Jurkat, Clone E6-1 (cell line): ENCODE measurements around the gene GABBR1.

Experiments used
- DNase-seq: peaks from one replicate; pipeline ENCODE4 v3.0.0-alpha.2; 2011; ENCODE audit warnings: low read depth, low spot score
- H3K4me3 ChIP-seq: 2 replicates; pipeline ENCODE4 v1.5.1; 2011; ENCODE audit warnings: mild to moderate bottlenecking, low read length, control low read depth, moderate library complexity

The GABBR1 gene

DNA sequence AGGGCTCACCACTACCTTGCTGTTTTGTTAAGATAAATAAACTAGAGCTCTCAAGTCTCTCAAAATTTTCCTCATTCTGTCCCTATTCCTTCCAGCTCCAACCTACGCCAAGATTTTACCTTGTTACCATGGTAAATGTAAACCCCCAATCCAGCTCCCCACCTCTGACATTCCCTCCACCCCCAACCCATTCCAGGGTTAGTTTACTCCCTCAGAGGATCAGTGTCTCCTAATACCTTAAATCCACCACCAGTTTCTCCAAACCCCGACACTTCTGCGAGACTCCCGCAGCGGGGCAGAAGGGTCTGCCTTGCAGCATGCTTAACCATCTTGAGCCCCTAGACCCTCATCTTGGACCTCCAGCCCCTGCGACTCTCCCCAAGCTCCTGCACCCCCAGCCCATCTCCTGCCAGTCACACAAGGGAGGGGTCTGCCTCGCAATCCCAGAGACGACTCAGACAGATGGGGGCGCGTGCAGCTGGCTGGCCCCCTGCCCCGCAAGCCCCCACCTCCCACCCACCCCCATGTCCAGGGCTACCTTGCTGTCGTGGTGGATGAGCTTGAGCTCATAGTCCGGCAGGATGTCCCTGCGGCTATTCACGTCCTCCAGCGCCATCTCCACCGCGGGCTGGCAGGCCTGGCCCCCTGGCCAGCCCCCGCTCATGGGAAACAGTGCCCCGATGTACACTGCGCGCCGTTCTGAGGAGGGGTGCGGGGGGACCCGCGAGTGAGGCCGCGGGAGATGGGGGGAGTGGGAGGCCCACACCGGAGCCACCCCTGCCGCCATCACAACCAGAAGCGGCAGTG lies 5.8 kb downstream of the GABBR1 start:
- peak overlapping the region; percentile 41 for H3K4me3 ChIP-seq
- DNase-seq: no peak

DNA sequence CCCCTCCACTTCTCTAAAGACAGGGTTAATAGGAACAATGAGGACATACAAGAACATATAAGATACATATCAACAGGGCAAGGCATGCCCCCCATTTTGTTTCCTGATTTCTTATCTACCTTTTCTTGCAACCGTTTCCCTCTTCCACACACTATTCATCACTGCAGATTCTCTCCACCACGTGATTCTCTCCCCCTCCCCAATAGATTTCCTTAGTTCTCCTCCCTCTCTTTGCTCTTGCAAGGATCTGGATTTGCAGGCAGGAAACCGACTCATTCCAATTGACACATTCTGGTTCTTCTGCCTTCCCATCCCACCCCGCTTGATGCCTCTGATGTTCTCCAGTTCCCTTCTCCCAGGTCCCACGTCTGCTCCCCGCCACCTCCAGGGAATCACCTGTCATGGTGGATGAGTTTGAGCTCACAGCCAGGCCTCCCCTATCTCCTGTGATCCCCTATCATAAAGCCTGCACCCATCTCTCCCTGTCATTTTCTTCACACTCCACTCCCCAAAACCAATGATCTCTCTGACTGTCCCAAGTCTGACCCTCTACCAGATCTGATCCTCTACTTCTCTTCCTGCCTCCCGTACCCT lies 7.5 kb downstream of the GABBR1 start:
- no peak overlapping the region for H3K4me3 ChIP-seq
- DNase-seq: no peak

DNA sequence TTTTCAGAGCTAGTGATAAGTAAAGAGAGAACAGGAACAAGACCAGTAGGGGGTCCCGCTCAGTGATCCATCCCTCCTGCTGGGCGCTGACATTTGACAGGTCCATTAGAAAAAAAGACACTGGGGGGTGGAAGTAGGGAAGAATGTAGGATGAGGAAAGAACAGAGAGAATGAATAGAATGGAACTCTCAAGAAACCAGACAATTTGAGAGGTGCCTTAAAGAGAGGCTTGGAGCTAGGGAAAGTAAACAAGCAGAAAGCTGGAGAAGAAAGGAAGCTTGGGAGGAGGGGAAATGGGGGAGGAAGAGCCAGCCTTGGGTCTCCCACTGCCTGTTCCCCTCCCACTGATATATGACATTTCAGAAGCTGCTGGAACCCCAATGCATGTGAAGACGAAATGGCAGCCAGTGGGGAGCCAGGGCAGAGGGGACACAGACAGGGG lies 8.4 kb downstream of the GABBR1 start:
- DNase-seq: no peak

DNA sequence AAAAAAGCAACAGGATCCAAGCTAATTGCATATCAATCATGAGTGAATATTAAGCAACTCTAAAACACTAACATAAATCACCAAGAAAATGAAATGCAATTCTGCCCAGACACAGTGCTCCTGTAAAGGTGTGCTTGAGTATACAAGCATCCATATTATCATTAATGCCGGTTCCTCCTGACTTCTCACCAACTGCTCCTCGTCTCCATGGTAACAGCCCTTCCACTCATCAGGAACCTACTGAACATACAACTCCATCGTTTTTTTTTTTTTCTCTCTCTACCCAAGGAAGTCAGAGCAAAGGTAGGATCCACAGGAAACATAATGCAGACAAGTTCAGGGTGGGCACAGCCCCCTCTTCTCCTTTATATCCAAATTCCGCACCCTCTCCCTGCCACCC lies 12.4 kb downstream of the GABBR1 start:
- no peak for DNase-seq
- H3K4me3 ChIP-seq: no peak overlapping the region

More for the DNA sequence above, 8.4 kb downstream of the GABBR1 start:
- H3K4me3 ChIP-seq: no peak overlapping the region

DNA sequence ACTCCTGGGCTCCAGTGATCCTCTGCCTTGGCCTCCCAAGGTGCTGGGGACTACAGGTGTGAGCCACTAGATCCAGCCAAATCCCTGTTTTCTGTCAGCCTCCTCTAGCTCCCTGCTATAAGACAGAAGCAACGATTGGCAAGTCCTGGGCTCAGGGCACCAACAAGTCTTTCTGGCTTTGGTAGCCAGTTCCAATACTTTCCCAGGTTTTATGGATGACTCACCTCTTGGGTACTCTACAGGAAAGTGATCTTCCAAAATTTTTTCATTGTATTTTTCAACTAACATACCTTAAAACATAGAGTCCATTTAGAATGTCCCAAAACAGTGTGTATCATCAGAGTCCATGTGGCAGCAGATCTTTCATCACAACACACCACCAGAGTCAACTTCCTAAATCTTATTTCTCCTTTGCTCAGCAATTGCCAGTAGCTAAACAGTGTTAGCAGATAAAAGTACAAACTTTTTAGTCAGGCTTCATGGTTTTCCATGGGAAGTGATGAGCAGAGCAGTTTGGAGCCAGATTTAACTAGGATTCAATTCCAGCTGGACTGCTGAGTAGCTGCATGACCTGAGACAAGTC lies 13.3 kb downstream of the GABBR1 start:
- H3K4me3 ChIP-seq: no peak overlapping the region
- no peak for DNase-seq

DNA sequence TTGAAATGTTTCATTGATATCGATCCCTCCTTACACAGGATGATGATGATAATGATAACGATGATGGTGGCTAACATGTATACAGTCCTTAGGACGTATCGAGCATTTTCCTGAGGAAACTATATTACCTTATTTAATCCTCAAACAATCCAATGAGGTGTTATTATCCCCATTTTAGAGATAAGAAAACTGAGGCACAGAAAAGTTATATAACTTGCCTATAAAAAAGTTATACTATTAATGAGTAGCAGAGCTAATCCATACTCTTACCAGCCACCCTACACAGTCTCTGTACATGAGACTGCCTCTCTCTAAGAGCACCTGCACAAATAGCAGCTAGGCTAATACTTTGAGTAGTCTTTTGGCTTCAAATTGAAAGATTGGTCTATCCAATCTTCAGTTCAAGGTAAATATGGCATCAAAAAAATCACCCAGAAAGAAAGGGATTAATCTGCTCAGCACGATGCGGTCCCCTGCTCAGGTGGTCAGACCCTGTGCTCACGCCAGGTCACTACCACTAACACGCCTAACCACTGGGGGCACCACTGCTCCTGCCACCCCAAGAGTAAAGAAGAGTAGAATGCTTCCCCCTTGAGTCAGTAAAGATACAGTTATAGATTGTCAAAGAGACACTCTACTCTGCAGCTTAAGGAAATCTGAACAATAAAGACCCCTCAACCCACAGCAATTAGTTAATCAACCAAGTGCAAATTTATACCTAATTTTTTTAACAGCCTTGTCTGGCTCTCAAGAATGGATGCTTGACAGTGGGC lies 15.0 kb downstream of the GABBR1 start:
- DNase-seq: no peak
- no peak overlapping the region for H3K4me3 ChIP-seq

DNA sequence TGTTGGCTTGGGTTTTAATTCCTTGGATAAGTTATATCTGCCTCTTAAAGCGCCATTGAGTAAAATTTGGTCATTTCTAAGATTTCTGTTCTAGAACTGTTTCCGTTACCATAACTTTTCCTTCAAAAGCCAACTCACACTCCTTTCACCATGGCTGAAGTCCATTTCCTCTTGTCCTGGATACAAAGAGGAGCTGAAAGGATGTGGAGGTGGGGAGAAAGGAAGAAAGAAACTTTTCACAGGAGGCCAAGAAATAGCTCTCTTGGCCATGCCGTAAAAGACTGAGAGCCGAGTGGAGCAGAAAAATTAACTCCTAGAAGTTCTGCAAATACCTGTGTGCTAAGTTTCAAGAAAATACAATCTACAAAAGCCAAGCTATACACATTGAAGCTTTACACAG lies 21.6 kb downstream of the GABBR1 start:
- H3K4me3 ChIP-seq: no peak overlapping the region
- no peak for DNase-seq

DNA sequence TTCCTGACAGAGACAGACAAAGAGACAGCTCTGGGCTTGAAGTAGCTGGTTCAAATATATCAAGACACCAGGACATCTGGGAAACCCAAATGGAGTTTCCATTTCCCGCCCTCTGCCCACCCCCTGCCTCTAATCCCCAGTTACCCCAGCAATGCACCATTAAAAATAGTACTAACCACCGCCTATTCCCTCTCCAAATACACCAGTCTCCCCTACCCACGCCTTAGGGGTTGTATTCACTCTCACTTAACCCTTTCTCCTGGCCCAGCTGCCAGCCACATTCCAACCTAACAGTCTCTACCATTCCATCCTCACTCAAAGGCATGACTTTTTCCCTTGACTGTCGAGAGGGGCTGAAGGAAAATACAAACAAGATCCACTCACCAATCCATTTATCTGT lies 22.4 kb downstream of the GABBR1 start:
- no peak for DNase-seq
- H3K4me3 ChIP-seq: no peak overlapping the region

DNA sequence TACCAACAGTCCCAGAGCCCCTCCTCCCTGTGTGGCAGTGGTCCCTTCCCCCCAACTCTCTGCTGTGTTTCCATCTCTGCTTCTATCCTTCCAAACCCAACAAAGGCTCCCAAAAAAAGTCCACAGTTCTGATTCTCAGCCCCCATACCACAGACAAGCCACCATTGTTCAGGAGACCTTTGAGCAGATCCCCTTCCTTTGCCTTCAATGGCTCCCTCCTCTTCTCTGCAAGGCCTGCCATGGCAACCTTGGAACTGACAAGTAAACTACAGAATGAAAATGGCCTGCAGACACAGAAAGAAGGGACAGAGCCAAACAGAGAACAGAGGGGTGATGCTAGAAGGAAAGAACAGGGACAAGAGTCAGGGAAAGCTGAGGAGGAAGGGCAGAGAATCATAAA lies 24.9 kb downstream of the GABBR1 start:
- H3K4me3 ChIP-seq: no peak overlapping the region
- DNase-seq: no peak

DNA sequence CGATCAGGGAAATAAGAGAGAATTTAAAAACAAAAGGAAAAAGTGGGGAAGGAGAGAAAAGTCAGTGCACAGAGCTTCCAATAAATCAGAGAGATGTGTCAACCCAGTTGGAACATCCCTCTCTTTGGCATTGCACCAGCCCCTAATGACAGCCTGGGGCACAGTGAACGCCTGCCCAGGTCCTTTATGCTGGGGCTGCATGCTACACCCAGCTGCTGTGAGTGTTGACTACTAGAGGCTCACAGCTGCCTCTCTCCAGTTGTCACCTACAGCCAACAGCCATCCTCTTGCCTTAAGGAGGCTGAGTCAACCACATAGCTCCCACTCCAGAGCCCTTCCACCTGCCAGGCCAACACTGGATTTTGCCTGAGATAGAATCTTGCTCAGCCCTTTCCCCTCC lies 29.1 kb downstream of the GABBR1 start:
- no peak overlapping the region for H3K4me3 ChIP-seq
- DNase-seq: no peak

DNA sequence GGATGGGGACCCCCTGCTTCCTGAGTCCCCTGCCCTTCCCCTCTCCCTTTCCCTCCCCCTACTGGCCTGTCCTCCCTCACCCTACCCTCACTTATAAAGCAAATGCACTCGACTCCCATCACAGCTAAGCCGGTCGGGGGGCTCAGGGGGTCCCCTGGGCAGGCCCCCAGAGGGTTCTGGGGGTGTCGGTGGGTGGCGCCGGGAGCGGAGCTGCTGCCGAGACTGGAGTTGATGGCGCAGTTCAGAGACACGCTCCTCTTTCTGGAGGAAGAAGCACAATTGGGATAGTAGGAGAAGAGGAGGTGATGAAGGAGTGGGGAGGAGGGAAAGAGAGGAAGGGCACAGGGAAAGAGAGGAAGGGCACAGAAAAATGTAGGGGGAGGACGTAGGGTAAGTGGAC lies 29.5 kb downstream of the GABBR1 start:
- no peak overlapping the region for H3K4me3 ChIP-seq
- no peak for DNase-seq

DNA sequence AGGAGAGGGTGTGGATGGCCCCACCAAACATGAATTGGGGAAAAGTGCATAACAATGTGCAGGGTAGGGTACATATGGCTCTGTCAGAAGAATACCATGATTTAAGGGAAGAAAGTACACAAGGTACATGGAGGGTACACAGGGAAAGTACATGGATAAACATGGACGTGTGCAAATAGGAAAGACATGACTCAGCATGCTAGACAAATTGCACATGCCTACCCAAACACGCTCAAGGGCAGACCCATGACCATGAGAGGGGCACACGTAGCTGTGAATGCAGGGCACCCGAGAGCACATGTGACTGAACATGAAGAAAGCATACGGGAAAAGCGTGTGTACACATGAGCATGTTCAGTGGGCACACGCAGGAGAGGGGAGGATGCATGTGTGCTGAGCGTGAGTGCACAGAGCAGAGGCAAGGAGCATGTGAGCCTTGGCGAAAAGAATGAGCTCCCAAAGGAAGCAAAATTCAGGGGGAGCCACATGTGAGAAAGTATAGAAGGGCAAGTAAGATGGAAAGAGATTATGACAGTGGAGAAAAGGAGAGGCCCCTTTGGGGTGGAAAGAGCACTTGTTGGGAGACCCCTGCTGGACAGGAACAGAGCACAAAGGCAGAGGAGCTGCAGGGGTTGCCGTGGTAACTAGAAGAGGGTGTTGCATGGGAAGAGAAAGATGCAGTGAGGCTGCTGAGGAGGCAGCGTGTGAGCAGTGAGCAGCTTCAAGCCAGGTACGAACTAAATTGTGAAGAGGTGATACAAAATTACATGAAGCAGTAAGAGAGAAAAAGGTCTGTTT lies 30.2 kb downstream of the GABBR1 start:
- no peak overlapping the region for H3K4me3 ChIP-seq
- peak; percentile 30 for DNase-seq

DNA sequence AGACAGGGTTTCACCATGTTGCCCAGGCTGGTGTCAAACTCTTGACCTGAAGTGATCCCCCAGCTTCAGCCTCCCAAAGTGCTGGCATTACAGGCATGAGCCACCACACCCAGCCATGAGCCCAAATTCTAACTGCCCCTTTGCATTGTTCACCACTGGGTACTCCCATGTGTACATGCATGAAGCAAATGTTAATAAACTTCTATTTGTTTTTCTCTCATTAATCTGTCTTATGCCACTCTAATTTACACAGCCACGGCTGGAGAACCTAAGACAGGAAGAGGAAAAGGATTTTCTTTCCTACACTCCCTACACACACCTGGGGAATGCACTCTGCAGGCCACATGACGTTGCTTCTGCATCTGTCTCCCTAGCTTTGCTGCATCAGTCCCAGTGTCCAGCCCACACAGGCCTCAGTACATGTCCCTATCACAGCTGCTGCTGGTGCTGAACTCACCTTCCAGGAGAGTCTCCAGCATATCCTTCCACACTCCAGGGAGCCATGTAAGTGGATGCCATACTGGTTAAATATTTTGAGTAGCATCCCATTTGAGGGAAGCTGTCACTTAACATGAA lies 34.7 kb downstream of the GABBR1 start:
- no peak overlapping the region for H3K4me3 ChIP-seq
- DNase-seq: no peak

DNA sequence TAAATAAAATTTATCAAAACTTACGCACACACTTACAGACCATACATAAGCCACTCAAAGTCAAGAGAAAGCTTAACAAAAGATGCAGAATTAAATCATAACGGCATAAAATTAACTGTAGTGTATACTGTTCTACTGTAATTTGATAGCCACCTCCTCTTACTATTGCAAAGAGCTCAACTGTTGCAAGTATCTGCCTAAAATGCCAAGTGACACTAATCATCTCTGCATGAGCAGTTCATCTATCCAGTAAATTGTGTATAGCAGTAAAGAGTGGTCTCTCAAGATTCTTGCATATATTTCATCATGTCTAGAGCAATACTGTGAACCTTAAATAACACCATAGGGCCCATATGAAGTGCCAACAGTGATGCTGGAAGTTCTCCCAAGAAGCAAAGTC lies 35.8 kb downstream of the GABBR1 start:
- no peak for DNase-seq
- no peak overlapping the region for H3K4me3 ChIP-seq

DNA sequence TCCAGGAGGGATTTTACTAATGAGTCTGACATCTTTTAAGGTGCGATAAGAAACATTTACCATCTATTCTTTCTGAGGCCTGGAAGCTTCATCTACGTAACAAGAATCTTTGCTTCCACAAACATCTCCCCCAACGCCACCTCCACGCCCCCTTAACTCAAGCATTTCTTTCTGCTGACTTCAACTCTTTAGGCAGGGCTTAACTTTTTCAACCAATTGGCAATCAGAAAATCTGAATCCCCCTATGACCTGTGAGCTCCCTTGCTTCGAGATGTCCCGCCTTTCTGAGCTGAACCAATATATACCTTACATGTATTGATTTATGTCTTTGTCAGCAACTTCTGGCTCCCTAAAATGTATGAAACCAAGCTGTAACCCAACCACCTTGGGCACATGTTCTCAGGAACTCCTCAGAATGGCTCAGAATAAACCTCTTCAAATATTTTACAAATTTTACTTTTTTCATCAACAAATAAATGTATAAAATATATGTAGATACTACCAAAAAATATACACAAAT lies 36.5 kb downstream of the GABBR1 start:
- no peak for DNase-seq
- H3K4me3 ChIP-seq: no peak overlapping the region

DNA sequence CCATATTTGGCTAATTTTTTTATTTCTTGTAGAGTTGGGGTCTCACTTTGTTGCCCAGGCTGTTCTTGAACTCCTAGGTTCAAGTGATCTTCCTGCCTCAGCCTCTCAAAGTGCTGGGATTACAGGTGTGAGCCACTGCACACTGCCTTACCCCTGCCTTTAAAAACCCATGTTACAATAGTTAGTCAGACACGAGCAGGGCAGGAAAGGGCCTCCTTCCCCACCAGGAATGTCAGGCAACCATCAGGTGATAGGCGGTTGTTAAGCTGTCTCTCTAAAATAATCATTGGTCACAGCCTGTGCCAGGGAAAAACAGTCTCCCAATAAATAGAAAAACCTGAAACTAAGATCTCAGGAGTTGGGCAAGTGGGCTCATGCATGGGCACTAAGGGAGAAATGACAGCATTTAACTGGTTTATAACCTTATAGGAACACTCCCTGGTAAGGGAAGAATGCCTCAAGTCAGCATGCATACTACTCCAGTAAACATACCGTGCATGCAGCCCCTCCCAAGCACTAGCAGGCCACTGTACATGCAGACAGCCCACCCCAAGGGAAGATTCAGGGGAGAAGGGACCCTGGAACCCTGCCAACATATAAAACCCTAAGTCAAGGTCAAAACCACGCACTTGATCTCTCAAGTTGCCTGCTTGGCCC lies 39.7 kb downstream of the GABBR1 start:
- DNase-seq: no peak
- no peak overlapping the region for H3K4me3 ChIP-seq

DNA sequence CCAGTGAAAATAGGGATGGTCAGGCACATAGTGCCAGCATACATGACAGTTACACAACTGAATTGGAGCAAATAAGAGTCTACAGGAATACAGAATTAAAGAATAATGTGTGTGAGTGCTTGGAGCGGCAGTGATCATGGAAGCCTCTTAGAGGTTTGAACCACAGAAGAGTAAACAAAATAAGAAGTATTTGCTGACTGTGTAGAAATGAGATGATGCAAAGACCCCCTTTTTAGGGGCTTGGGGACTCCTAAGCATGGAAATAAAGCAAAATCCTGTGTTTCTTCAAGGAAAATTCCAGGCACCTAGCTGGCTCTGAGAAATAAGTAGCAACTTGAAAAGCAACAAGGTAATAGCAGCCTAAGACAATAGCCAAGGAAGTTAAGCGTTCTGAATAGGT lies 41.3 kb downstream of the GABBR1 start:
- H3K4me3 ChIP-seq: no peak overlapping the region
- no peak for DNase-seq

DNA sequence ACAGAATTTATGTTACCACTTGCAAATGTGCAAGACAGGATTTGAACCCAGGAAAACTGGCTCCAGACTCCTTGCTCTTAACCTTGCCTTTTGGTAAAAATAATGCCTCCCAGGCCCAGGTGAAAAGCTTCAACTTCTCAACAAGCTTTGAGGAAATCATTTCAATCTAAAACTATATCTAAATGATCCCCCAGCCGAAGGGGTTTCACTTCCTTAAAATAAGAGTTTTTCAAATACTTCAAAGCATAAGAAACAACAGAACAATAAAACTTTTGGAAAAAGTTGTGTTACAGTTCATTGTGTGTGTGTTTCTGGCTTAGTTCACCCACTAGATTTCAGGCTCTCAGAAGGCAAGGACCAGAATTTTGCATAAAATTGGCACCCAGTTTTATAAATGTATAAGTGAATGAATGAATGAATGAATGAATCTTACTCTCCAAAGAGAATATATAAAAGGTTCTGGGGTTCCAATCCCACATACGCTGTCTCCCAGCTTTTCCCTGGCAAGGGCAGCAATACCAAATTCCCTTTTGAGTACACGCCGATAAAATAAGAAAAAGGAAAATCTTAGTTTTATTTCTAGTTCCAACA lies 42.7 kb downstream of the GABBR1 start:
- no peak overlapping the region for H3K4me3 ChIP-seq
- no peak for DNase-seq
